ENCODE results near the gene CDH11.

GRCh38 chr16:64950262-64950661 is 171.6 kb downstream of the CDH11 start:
- TF ChIP-seq CTCF (optimal IDR thresholded peaks at IDR 0.05 in 1 of 3, IDR thresholded peaks at IDR 0.05 in 1 of 3, conservative IDR thresholded peaks at IDR 0.05 in 1 of 3; ENCODE audit: extremely low read depth in 1 of 3, insufficient read depth in 2 of 3, low read length in 3 of 3): peak in 1 of 3 experiments; percentile 13
- TF ChIP-seq EZH2 (IDR thresholded peaks at IDR 0.05; ENCODE audit: low read length): no peak
